ENCODE results near the gene SLC25A41.
"Not testable (repeated sequence)": the region's sequence is repeated elsewhere in the genome, so short reads cannot be mapped to it uniquely, and the experiment has no call there.

The SLC25A41 gene

DNA sequence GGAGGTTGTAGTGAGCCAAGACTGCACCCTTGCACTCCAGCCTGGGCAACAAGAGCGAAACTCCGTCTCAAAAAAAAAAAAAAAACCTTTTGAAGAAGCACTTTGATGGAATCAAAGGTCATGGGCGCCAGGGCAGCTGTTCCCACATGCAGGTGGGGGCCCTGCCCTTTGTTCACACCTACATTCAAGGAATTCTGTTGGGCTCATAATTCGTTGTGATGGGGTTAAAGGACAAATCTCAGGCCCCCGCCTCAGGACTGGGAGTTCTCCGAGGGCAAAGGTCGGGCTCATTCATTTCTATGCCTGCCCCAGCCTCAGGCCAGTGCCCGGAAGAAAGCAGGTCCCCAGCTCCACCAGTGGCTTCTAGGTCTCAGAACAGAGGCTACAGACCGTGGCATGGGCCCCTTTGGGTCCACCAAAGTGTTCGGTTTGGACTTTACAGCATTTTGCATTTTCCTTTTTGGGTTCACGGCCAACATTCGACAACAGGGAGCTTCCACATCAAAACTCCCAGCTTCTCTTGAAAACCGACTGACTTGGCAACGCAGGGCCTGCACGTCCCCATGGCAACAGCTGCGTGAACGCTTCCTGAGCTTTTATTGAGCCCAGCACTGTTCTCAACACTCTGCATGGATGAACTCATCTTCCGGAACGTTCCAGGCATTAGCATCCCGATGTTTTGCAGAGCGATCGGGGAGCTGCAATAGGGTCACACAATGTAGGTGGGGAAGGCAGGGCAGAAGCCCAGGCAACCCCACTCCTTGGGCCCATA, 30.5 kb downstream of the SLC25A41 start:
- no peak for DNase-seq

DNA sequence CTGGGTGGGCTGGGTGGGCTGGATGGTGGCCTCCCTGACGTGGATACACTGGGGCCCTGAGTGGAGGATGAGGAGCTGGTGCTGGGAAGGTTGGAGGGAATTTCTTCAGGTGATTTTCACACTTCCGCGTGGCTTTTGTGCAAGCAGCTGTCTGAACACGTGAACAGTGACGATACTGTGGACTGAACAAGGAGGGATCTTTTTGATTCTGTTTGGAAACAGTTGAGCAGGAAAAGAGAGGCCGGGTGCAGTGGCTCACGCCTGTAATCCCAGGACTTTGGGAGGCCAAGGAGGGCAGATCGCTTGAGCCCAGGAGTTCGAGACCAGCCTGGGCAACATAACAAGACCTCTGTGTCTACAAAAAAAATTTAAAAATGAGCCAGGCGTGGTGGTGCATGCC, 31.5 kb downstream of the SLC25A41 start:
- DNase-seq: no peak

DNA sequence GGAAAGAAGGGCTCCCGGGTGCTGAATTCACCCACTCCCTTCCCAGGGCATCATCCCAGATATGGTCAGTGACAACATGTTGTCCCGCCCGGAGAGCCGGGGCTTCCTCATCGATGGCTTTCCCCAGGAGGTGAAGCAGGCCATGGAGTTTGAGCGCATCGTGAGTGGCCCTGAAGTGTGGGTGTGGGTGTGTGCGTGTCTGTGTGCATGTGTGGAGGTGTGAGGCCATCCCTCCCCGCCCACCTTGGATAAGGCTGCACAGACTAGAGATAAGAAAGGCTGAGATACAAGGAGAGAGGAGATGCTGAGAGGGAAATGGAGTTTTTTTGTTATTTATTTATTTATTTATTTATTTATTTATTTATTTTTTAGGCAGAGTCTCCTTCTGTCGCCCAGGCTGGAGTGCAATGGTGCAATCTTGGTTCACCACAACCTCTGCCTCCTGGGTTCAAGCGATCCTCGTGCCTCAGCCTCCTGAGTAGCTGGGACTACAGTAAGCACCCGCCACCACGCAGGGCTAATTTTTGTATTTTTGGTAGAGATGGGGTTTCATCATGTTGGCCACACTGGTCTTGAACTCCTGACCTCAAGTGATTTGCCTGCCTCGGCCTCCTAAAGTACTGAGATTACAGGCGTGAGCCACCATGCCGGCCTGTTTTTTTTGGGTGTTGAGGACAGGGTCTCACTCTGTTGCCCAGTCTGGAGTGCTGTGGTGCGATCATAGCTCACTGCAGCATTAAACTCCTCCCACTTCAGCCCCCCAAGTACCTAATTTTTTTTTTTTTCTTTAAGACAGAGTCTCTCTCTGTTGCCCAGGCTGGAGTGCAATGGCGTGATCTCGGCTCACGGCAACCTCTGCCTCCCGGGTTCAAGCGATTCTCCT, 33.3 kb downstream of the SLC25A41 start:
- DNase-seq: not testable (repeated sequence)

DNA sequence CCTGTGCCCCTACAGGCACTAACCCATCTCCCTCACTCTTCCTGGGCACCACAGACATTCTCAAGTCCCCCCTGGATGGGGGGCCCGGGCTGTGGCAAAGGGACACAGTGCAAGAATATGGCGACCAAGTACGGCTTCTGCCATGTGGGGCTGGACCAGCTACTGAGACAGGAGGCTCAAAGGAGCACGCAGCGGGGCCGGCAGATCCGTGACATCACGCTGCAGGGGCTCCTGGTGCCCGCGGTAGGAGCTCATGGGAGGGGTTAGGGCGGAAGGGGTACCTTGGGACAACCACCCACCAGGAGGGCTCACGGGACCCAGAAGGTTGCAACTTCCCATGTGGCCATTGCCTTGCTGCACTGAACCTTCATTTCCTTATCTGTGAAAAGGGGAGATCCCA, 37.3 kb downstream of the SLC25A41 start:
- DNase-seq: no peak

DNA sequence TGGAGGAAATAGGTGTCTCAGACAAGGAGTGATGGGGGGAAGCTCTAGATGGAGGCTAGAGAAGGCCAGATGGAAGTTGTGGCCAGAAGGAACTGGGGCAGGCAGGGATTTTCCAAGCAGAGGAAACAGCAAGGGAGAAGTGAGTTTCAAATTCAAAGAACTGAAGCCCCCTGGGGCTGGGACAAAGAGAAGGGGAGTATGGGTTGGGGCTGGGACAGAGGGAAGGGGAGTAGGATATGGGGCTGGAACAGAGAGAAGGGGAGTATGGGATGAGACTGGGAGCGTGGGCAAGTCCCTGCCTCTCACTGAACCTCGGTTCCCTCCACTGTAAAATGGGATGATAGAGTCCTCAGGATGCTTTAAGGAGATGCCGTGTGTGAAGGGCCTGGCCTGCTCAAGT, 38.7 kb downstream of the SLC25A41 start:
- DNase-seq: no peak

DNA sequence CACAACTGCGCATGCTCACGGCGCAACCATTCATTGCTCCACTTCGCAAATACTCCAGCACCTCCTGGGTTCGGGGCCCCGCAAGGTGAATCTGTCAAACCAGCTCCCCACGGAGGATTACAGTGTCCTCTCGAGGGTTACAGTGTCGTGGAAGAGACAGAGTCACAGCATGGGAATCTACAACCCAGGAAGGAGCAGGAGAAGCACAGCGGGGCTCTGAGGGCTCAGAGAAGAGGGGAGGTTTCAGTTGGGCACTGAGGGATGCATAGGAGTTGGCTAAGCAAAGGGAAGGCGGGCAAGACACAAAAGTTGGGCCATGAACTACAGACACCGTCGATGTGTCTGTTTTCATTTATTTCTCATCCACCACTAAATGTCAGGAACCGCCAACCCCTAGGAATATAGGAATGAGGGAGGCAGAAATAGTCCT, 39.6 kb downstream of the SLC25A41 start:
- DNase-seq: peak; percentile 35 to 41

DNA sequence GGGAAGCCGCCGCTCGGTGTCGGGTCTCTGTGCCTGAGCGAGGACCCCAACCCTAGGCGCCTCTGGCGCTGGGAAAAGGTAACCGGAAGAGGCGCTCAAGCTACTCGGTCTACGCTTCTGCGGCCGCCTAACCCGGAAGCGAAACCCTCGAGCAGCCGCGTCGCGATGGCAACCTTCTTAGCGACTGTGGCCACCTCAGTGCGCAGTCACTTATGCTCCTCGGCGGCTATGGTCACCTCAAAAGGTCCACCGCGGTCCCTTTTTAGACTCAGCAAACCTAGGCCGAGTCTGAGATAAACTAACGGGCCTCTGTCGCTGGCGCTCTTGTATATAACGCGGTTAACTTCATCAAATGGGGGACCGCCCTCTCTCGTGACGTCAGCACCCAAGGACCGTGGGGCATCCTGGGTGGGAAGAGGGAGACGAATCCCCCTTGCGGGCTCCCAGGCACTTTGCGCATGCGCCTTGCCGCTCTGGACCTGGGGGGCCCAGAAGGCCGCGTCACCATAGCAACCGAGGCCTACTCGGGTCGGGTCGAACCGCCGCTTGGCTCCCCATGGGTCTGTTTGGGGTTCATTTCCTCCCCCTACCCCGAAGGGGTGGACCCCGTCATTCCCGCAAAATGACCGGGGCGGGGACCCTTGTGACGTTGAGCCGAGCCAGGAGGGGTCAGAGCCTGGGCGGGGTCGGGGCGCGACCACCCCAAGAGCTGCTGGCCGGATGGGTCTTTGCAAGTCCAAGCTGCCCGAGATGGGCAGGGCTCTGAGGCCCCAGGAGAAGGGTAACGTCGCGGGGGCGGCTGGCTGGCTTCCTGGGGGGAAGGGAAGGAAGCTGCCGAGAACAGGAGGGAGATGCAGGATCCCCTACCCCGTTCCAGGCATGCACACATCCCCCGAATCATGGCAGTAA, 40.2 kb downstream of the SLC25A41 start, which contains the start of gene GTF2F1:
Gene GTF2F1, minus strand, starts transcription at position 91 of the 909 bp plus-strand sequence. CDS start 169 bp downstream, outside the sequence.
- DNase-seq: peak; percentile 79 to 85

DNA sequence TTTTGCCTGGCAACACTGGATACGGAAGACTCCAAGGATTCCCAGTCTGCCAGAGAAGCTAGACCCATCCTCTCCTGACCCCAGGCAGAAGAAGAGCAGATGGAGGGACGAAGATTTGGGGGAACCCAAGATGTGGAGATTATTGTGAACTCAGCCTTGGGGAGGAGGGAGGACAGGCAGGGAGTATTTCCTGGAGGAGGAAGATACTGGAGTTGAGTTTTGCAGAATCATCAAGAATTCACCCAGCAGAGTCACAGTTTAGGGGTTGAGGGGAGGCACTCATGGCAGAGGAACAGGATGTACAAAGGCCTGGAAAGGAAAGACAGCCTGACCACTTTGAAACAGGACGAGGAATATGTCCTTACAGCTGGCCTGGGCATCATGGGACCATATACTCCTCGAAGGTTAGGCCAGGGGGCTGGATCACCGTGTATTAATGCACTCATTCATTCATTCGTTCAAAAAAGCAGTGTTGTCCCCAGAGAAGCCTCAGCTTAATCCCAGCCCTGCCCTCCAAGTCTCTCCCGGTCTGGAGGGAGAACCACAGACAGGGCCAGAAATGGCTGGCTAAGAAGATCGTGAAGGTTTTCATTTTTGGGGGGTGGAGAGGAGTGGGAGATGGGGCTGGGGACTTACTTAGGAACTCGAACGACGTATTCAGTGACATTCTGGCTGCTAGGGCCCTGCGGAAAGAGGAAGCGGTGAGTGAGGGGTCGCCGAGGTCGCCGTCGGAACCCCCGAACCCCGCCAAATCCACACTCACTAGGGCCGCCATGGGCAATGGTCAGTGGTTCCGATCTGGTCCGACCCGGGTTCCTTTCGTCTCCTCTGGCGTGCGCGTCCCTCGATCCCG, 41.1 kb downstream of the SLC25A41 start:
- no peak for DNase-seq

DNA sequence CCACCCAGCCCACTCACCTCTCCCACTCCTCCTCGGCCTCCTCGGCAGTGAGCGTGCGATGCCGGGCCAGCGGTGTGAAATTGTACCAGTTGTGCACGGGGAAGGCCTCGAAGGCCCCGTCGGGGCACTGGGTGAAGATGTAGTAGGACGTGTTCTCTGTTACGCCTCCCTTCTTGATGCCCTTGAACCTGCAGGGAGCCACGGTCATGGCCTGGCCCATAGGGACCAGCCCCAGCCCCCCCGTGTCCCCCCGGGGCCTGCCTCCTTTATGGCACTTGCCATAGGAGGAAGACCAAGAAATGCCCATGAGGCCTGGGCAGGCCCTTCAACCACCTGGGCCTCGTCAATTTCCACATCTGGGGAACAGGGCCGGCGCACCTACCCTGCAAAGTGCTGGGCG, 46.2 kb downstream of the SLC25A41 start:
- no peak for DNase-seq

DNA sequence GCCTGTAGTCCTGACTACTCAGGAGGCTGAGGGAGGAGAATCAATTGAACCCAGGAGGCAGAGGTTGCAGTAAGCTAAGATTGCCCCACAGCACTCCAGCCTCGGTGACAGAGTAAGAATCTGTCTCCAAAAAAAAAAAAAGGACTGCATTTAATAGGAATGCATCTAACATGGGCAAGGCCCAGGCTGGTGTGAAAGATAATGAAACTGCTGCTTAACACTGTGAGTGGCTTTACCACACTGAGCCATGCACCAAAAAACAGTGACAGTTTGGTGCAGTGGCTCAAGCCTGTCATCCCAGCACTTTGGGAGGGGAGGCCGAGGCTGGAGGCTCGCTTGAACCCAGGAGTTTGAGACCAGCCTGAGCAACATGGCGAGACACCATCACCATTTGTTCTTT, 49.2 kb downstream of the SLC25A41 start:
- no peak for DNase-seq

DNA sequence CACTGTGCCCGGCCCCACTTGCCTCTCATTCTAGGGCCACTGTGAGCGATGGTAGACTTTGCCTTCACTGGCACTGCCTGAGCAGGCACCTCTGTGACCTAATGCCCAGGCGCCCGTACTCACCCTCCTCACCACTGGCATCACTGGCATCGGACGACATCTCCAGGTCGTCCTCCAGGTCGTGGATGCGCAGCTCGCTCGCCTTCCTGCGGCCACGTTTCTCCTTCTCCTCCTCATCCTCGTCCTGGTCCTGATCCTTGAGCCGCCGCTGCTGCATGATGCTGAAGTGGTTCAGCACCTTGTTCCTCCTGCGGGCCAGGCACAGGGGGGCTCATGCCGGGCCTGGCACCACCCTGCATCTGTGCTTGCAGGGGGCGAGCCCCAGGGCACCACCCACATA, 50.4 kb downstream of the SLC25A41 start:
- no peak for DNase-seq

DNA sequence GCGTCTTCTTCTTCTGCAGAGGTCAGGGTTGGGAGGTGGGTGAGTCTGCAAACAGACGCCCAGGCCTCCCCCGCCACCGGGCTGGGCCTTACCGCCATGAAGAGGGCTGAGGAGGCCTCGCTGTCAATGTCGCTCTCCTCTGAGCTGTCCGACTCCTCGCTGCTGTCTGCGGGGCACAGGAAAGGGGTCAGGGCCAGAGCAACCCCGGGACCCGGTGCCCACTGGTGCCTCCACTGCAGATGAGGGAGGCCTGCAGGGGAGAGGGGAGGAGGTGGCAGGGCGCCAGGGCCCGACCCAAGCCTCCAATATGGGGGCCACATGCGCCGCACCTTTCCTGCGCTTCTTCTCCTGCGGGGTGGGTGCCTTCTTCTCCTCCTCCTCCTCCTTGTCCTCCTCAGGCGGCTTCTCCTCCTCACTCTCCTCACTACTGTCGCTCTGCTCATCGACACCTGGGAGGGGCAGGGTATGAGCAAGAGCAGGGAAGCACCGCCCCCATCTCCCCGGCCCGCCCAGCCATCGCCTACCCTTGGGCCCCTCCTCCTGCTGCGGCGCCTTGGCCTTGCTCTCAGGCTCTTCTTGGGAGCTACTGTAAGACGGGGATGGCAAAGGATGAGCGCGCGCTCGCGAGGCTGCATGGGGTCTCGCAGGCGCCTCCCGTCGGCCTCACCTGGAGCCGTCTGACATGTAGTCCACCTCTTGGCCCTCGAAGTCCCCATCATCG, 52.4 kb downstream of the SLC25A41 start:
- no peak for DNase-seq

DNA sequence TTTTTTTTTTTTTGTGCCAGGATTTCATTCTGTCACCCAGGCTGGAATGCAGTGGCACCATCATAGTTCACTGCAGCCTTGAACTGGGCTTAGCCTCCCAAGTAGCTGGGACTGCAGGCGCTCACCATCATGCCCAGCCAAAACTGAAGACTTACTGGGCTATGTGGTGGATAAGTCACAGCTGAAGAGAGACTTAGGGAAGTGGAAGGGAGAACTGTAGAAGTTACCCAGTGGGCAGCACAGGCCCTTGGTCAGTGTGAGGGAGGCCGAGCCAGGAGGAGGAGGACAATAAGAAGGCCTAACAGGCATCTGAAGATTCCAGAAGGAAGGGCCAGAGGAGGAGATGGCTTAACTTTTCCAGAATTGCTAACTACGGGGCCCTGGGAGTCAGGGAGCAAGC, 53.8 kb downstream of the SLC25A41 start:
- DNase-seq: no peak

DNA sequence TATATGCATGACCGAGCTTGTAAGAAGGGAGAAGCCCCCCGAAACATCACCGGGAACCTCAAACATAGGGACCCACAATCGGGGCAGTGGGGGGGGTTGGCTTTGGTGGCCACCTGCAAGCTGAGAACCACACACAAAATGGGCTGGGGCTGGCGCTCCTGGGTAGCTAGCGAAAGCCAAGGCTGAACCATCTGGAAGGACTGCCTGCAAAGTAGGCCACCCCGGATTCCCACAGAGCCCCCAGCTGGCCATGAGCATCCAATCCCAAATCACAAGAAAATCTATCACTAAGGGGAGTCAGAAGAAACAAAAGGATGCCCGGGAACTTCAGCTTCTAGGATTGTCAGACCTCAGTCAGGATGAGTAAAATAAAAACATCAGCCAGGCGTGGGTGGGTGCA, 55.1 kb downstream of the SLC25A41 start:
- no peak for DNase-seq

DNA sequence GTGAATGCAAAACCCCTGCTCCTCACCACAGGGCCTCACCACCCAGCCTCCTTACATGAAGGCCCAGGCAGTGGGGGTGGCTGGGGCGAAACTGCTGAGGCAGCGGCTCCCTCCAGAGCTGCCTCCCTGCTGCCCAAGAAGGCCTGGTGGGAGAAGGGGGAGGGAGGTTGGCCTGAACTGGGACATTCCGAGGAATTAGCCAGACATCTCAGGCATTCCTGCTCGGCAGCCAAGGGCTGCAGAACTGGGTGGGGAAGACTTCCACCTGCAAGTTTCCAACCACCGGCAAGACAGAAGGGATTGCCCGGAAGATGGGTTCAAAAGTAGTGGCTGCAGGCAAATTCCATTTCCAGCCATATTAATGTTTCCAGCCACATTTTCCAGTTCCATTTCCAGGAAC, 55.5 kb downstream of the SLC25A41 start:
- no peak for DNase-seq

DNA sequence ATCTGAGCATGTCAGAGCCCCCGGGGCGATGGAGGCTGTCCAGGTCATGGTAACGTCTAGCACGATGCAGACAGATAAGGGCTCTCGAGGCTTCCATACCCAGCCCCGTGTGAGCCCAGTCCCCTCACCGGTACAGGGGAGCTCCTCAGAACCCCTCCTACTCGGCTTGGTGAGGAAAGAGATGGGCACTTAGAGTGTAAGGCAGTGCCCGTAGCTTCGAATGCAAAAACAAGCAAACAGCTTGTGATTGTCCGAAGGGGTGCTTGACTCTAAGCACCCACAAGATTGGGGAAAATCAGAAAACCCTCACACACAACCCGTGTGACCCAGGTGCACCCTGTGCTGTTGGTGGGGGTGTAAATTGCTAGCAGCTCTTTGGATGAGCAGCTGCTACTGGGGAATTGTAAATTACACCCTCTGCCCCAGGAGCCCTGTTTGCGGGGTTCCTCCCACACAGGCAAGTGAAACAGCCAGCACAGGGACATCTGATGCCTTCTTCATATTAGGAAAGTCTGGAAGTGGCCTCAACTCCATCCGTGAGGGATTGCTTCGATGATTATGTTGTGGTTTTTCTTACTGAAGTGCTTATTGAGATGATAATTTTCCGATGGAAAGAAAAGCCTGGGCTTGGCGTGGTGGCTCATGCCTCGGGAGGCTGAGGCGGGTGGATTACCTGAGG, 56.9 kb downstream of the SLC25A41 start:
- DNase-seq: no peak

Data from AML-193 (cell line).